GM12878 (cell line): ENCODE results near the gene TRIP4. TPM values are rescaled to one million over a fixed set of nuclear protein-coding genes. Genes with fewer than 3 reads are reported as not detected.

Experiments
- CEBPB ChIP-seq, 2 experiments: fragments of 150-350 bp in 1 of 2; IDR thresholded peaks; 2 replicates each; pipeline ENCODE4 v1.6.1; 2012 to 2014; ENCODE audit warnings: low read depth in 2 of 2, low read length in 2 of 2, borderline replicate concordance in 1 of 2, inconsistent platforms in 1 of 2
- E2F8 ChIP-seq: fragments of 450-650 bp; IDR thresholded peaks from 2 replicates; pipeline ENCODE4 v1.6.1; 2018; ENCODE audit warnings: mild to moderate bottlenecking, low read depth, moderate library complexity; ENCODE audit not compliant: partially characterized antibody
- EED ChIP-seq: sonication (generic); IDR thresholded peaks from 2 replicates; pipeline ENCODE4 v1.6.1; 2016; ENCODE audit warnings: antibody characterized with exemption, low read depth
- FOXK2 ChIP-seq: fragments of 450-650 bp; IDR thresholded peaks from 2 replicates; pipeline ENCODE4 v1.6.1; 2017; ENCODE audit warnings: mild to moderate bottlenecking, moderate library complexity
- IRF3 ChIP-seq: fragments of 450-650 bp; IDR thresholded peaks from 2 replicates; pipeline ENCODE4 v1.6.1; 2014; ENCODE audit warnings: mild to moderate bottlenecking
- IRF5 ChIP-seq: fragments of 450-650 bp; IDR thresholded peaks from 2 replicates; pipeline ENCODE4 v1.6.1; 2017; ENCODE audit warnings: borderline replicate concordance
- MAX ChIP-seq: IDR thresholded peaks from 2 replicates; pipeline ENCODE4 v1.6.1; 2012; ENCODE audit warnings: low read depth, low read length, improper control_type of control experiment
- RCOR1 ChIP-seq: conservative IDR thresholded peaks from 2 replicates; pipeline ENCODE4 v1.6.1; 2012; ENCODE audit warnings: low read depth, low read length, improper control_type of control experiment
- RFX5 ChIP-seq: IDR thresholded peaks from 2 replicates; pipeline ENCODE4 v1.6.1; 2011; ENCODE audit warnings: low read depth, low read length, improper control_type of control experiment
- USF2 ChIP-seq: IDR thresholded peaks from 2 replicates; pipeline ENCODE4 v1.6.1; 2011; ENCODE audit warnings: low read depth, low read length, improper control_type of control experiment, borderline replicate concordance
- polyA plus RNA-seq, 11 experiments: library from polyadenylated mRNA; depleted of rRNA in 4 of 11; unstranded in 6 of 11; stranded (reverse) in 5 of 11; fragments of >200 nt; fragmentation: Nextera tagmentation in 4 of 11; fragmentation: Illumina TruSeq in 1 of 11; extraction: Ambion mirVana in 4 of 11; extraction: Trizol in 1 of 11; gene quantifications; 1 replicate in 1 of 11; 2 replicates in 10 of 11; pipeline versions ENCODE4 v1.2.1 to v1.2.3, GENCODE V29; 2011 to 2016; ENCODE audit warnings: inconsistent platforms in 2 of 11, missing spikeins in 2 of 11, low read depth in 1 of 11
- total RNA-seq, 4 experiments: library from RNA; depleted of rRNA in 3 of 4; stranded (reverse); fragments of >200 nt in 3 of 4; fragmentation: Illumina TruSeq in 1 of 4; extraction: Trizol in 1 of 4; gene quantifications; 2 replicates each; pipeline versions ENCODE4 v1.2.1 to v1.2.3, GENCODE V29; 2013 to 2021

Gene TRIP4
- total and polyA plus RNA-seq, 10 of the 15 experiments (the other 5 are each of a cell fraction or from before 2014, with no cell fraction given), result 6.4 to 24.5 (median 20.0) TPM

GRCh38 chr15:64452988-64453688, 65.5 kb downstream of the TRIP4 start (continued):
- TF ChIP-seq E2F8 (no peak), RCOR1 (no peak), FOXK2 (no peak), IRF3 (no peak), CEBPB (IDR thresholded peaks at IDR 0.05; ENCODE audit: borderline replicate concordance in 1 of 2, low read depth in 2 of 2, low read length in 2 of 2) (no peak), EED (no peak), RFX5 (no peak), IRF5 (no peak), USF2 (no peak), MAX (no peak)
- TF ChIP-seq, all 136 proteins: peak for 0
